ENCODE measurements around the gene BTBD9.

The BTBD9 gene

GRCh38 chr6:38423746-38424145 is 216.0 kb downstream of the BTBD9 start:
- DNase-seq: no peak

GRCh38 chr6:38420207-38420606 is 219.5 kb downstream of the BTBD9 start:
- DNase-seq: no peak

GRCh38 chr6:38417521-38417920 is 222.2 kb downstream of the BTBD9 start:
- DNase-seq: no peak

- no peak for DNase-seq
These were observed 224.3 kb downstream of the BTBD9 start for GRCh38 chr6:38415231-38416005.

- DNase-seq: no peak
These were observed 226.5 kb downstream of the BTBD9 start for GRCh38 chr6:38413102-38413800.

- DNase-seq: no peak
These were observed 232.5 kb downstream of the BTBD9 start for GRCh38 chr6:38407192-38407591.

- DNase-seq: no peak
These were observed 233.6 kb downstream of the BTBD9 start for GRCh38 chr6:38406096-38406495.

- no peak for DNase-seq
These were observed 234.7 kb downstream of the BTBD9 start for GRCh38 chr6:38404900-38405556.

GRCh38 chr6:38404355-38404754 is 235.4 kb downstream of the BTBD9 start:
- no peak for DNase-seq

GRCh38 chr6:38403548-38403947 is 236.2 kb downstream of the BTBD9 start:
- no peak for DNase-seq

- no peak for DNase-seq
These were observed 239.0 kb downstream of the BTBD9 start for GRCh38 chr6:38400764-38401163.

GRCh38 chr6:38400101-38400500 is 239.6 kb downstream of the BTBD9 start:
- no peak for DNase-seq

- no peak for DNase-seq
These were observed 243.5 kb downstream of the BTBD9 start for GRCh38 chr6:38396209-38396608.

GRCh38 chr6:38393986-38394385 is 245.7 kb downstream of the BTBD9 start:
- no peak for DNase-seq

GRCh38 chr6:38391626-38392579 is 247.8 kb downstream of the BTBD9 start:
- no peak for DNase-seq

- no peak for DNase-seq
These were observed 248.5 kb downstream of the BTBD9 start for GRCh38 chr6:38391206-38391605.

GRCh38 chr6:38389875-38390274 is 249.9 kb downstream of the BTBD9 start:
- DNase-seq: no peak

GRCh38 chr6:38387971-38388370 is 251.8 kb downstream of the BTBD9 start:
- DNase-seq: no peak

GRCh38 chr6:38387461-38387860 is 252.3 kb downstream of the BTBD9 start:
- no peak for DNase-seq

- no peak for DNase-seq
These were observed 260.9 kb downstream of the BTBD9 start for GRCh38 chr6:38378801-38379200.

- DNase-seq: no peak
These were observed 263.8 kb downstream of the BTBD9 start for GRCh38 chr6:38375937-38376336.

- DNase-seq: no peak
These were observed 264.4 kb downstream of the BTBD9 start for GRCh38 chr6:38375341-38375740.

GRCh38 chr6:38371881-38372280 is 267.8 kb downstream of the BTBD9 start:
- DNase-seq: no peak

Measured in stimulated activated CD4-positive, alpha-beta T cell treated with anti-CD3 and anti-CD28 coated beads, Interleukin-4, amount 100 ng/mL, for 24 hours (primary cell).